PC-9 (cell line): ENCODE results near the gene NDUFS2.

Experiments used
- CTCF ChIP-seq: fragments of 200-600 bp; sonication (generic); conservative IDR thresholded peaks from 2 replicates; pipeline ENCODE4 v1.6.1; 2017; ENCODE audit warnings: mixed run types, antibody characterized with exemption, mild to moderate bottlenecking, moderate library complexity
- EZH2 ChIP-seq: fragments of 200-600 bp; sonication (generic); IDR thresholded peaks from 2 replicates; pipeline ENCODE4 v1.8.0; 2017; ENCODE audit warnings: antibody characterized with exemption, low read depth

GRCh38 chr1:161172349-161172748, 29.8 kb upstream of the NDUFS2 start:
- TF ChIP-seq CTCF, result no peak
- no peak for TF ChIP-seq EZH2
